Activated CD4-positive, alpha-beta T cell treated with anti-CD3 and anti-CD28 coated beads, Interleukin-2, amount 10 ng/mL, durations not matched to agents 24 days and 14 days (primary cell): ENCODE measurements around the gene PGR. TPM values are rescaled to one million over a fixed set of nuclear protein-coding genes. Genes with fewer than 3 reads are reported as not detected.
"Not testable (repeated sequence)": the region's sequence is repeated elsewhere in the genome, so short reads cannot be mapped to it uniquely, and the experiment has no call there.

Experiments used
- DNase-seq: peaks from one replicate; pipeline ENCODE4 v3.0.0; 2022
- H3K27ac Mint-ChIP-seq: one replicate; pipeline ENCODE4 v1.8.0; 2022; ENCODE audit warnings: mild to moderate bottlenecking, mixed read lengths
- H3K27me3 Mint-ChIP-seq: one replicate; pipeline ENCODE4 v1.8.0; 2022; ENCODE audit warnings: mixed read lengths
- H3K36me3 Mint-ChIP-seq: one replicate; pipeline ENCODE4 v1.8.0; 2022; ENCODE audit warnings: low read depth, mild to moderate bottlenecking, mixed read lengths
- H3K4me1 Mint-ChIP-seq: one replicate; pipeline ENCODE4 v1.8.0; 2021; ENCODE audit warnings: mixed read lengths
- H3K4me3 Mint-ChIP-seq: one replicate; pipeline ENCODE4 v1.8.0; 2022; ENCODE audit warnings: mild to moderate bottlenecking, moderate library complexity, mixed read lengths
- H3K9me3 Mint-ChIP-seq: one replicate; pipeline ENCODE4 v1.8.0; 2021; ENCODE audit warnings: mixed read lengths
- intact Hi-C: fragments of 100-400 bp; cut with micrococcal nuclease; formaldehyde crosslinking; loops from one replicate; pipeline ENCODE4 v1.15.1; 2023
- total RNA-seq: library from RNA; stranded (reverse); gene quantifications from 2 replicates; pipeline ENCODE4 v1.2.3, GENCODE V29; 2022

The PGR gene
- total RNA-seq, 1 donor from 2014 or later: not detected

- H3K36me3 Mint-ChIP-seq: no peaks in the 10 kb centered on the region
- H3K4me1 Mint-ChIP-seq: no peaks in the 10 kb centered on the region
- no peaks in the 10 kb centered on the region for H3K27me3 Mint-ChIP-seq
- intact Hi-C loops: no loop called here
- no peak for DNase-seq
- H3K9me3 Mint-ChIP-seq: peaks cover 5% of the 10 kb centered on the region
- no peak overlapping the region for H3K27ac Mint-ChIP-seq
- no peak overlapping the region for H3K4me3 Mint-ChIP-seq
Measured at GRCh38 chr11:101048479-101048878, 81.1 kb downstream of the PGR start.

- H3K36me3 Mint-ChIP-seq: no peaks in the 10 kb centered on the region
- H3K4me3 Mint-ChIP-seq: no peak overlapping the region
- DNase-seq: no peak
- no peak overlapping the region for H3K27ac Mint-ChIP-seq
- no peaks in the 10 kb centered on the region for H3K4me1 Mint-ChIP-seq
- H3K9me3 Mint-ChIP-seq: no peaks in the 10 kb centered on the region
- intact Hi-C loops: no loop called here
- no peaks in the 10 kb centered on the region for H3K27me3 Mint-ChIP-seq
Measured at GRCh38 chr11:101046947-101047346, 82.7 kb downstream of the PGR start.

- H3K27ac Mint-ChIP-seq: no peak overlapping the region
- H3K9me3 Mint-ChIP-seq: no peaks in the 10 kb centered on the region
- H3K27me3 Mint-ChIP-seq: no peaks in the 10 kb centered on the region
- no peaks in the 10 kb centered on the region for H3K4me1 Mint-ChIP-seq
- intact Hi-C loops: no loop called here
- DNase-seq: no peak
- H3K36me3 Mint-ChIP-seq: no peaks in the 10 kb centered on the region
- no peak overlapping the region for H3K4me3 Mint-ChIP-seq
Measured at GRCh38 chr11:101045415-101045814, 84.2 kb downstream of the PGR start.

DNA sequence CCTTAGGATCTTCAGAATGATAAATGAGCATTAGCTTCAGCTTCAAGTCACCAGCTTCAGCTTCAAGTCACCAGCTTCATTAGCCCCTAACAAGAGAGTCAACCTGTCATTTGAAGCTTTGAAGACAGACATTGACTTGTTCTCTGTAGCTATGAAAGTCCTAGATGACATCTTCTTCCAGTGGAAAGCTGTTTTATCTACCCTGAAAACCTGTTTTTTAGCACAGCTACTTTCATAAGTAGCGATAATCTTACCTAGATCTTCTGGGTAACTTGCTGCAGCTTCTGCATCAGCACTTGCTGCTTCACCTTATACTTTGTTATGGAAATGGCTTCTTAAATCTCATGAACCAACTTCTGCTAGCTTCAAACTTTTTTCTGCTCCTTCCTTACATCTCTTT is 85.7 kb downstream of the PGR start:
- no peaks in the 10 kb centered on the region for H3K36me3 Mint-ChIP-seq
- H3K4me1 Mint-ChIP-seq: no peaks in the 10 kb centered on the region
- no peaks in the 10 kb centered on the region for H3K9me3 Mint-ChIP-seq
- no peaks in the 10 kb centered on the region for H3K27me3 Mint-ChIP-seq
- H3K4me3 Mint-ChIP-seq: no peak overlapping the region
- intact Hi-C loops: no loop called here
- no peak overlapping the region for H3K27ac Mint-ChIP-seq
- DNase-seq: no peak

- Mint-ChIP-seq H3K27ac (no peak overlapping the region), H3K36me3 (no peaks in the 10 kb centered on the region), H3K27me3 (no peaks in the 10 kb centered on the region), H3K9me3 (no peaks in the 10 kb centered on the region), H3K4me3 (no peak overlapping the region), H3K4me1 (no peaks in the 10 kb centered on the region)
- intact Hi-C loops: no loop called here
- no peak for DNase-seq
Measured at GRCh38 chr11:101035872-101036271, 93.7 kb downstream of the PGR start.

GRCh38 chr11:101034076-101034475 is 95.5 kb downstream of the PGR start:
- no peak overlapping the region for H3K4me3 Mint-ChIP-seq
- H3K9me3 Mint-ChIP-seq: no peaks in the 10 kb centered on the region
- H3K27me3 Mint-ChIP-seq: no peaks in the 10 kb centered on the region
- DNase-seq: no peak
- no peaks in the 10 kb centered on the region for H3K4me1 Mint-ChIP-seq
- H3K36me3 Mint-ChIP-seq: no peaks in the 10 kb centered on the region
- H3K27ac Mint-ChIP-seq: no peak overlapping the region
- intact Hi-C loops: no loop called here

DNA sequence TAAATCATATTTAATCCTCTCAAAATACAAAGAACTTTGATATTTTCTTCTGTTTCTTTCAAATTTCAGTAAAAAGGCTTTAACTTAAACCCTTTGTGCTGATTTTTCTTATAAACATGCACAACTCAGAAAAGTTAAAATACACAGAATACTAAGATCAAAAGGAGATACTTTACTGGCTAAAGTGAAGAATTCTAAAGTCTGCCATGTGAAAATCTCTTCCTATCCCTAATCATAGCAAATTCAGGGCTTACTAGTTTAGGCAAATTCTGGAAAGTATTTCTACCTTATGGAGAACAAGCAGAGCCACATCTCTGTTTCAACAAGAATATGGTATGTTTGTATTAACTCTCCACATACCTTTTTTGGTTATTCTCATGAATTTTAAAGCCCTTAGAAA is 96.6 kb downstream of the PGR start:
- Mint-ChIP-seq H3K4me1 (no peaks in the 10 kb centered on the region), H3K27ac (no peak overlapping the region)
- intact Hi-C loops: no loop called here

DNA sequence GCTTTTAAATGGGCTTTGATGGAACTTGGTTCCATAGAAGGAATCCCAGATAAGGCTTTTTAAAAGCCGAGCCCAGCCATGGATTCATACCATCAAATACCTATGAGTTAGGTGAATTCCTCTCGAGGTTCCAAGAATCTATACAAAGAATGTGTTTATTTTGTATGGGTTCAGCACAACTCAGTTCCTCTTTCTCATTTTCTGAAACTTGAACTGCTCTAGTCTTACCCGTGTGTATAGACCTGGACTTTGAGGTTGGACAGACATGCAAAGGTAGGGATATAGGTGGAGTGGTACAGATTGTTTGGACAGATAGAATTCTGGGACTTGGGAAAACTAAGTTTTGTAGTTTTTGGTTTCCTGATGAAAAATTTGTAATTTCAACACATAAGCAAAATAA is 97.9 kb downstream of the PGR start:
- H3K4me3 Mint-ChIP-seq: no peak overlapping the region
- H3K4me1 Mint-ChIP-seq: no peaks in the 10 kb centered on the region
- no peak overlapping the region for H3K27ac Mint-ChIP-seq
- H3K9me3 Mint-ChIP-seq: no peaks in the 10 kb centered on the region
- intact Hi-C loops: no loop called here
- no peaks in the 10 kb centered on the region for H3K36me3 Mint-ChIP-seq
- no peak for DNase-seq
- H3K27me3 Mint-ChIP-seq: no peaks in the 10 kb centered on the region

More for the DNA sequence above, 96.6 kb downstream of the PGR start:
- Mint-ChIP-seq H3K9me3 (no peaks in the 10 kb centered on the region), H3K27me3 (no peaks in the 10 kb centered on the region), H3K4me3 (no peak overlapping the region), H3K36me3 (no peaks in the 10 kb centered on the region)
- DNase-seq: no peak

GRCh38 chr11:101030692-101031091 is 98.9 kb downstream of the PGR start:
- Mint-ChIP-seq H3K4me3 (no peak overlapping the region), H3K27me3 (no peaks in the 10 kb centered on the region), H3K36me3 (no peaks in the 10 kb centered on the region), H3K4me1 (no peaks in the 10 kb centered on the region), H3K9me3 (no peaks in the 10 kb centered on the region), H3K27ac (no peak overlapping the region)
- intact Hi-C loops: no loop called here
- no peak for DNase-seq

- Mint-ChIP-seq H3K4me3 (no peak overlapping the region), H3K36me3 (no peaks in the 10 kb centered on the region), H3K4me1 (no peaks in the 10 kb centered on the region), H3K27me3 (no peaks in the 10 kb centered on the region), H3K9me3 (no peaks in the 10 kb centered on the region), H3K27ac (no peak overlapping the region)
- no peak for DNase-seq
- intact Hi-C loops: no loop called here
Measured at GRCh38 chr11:101030015-101030414, 99.6 kb downstream of the PGR start.

DNA sequence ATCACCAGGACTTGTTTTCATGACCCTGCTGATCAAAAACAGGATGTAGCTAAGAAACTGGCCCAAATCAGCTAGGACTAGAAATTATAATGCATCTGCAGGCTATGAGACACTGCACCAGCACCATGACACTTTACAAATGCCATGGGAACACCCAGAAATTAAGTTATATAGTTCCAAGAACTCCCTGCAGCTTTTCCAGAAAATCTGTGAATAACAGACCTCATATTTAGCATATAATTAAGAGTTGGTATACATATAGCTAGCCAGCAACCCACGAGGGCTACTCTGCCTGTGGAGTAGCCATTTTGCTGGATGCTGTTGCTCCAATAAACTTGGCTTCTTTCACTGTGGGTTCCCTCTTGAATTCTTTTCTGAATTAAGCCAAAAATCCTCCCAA is 101.0 kb downstream of the PGR start:
- DNase-seq: no peak
- no peak overlapping the region for H3K27ac Mint-ChIP-seq
- intact Hi-C loops: no loop called here
- H3K36me3 Mint-ChIP-seq: no peaks in the 10 kb centered on the region
- no peak overlapping the region for H3K4me3 Mint-ChIP-seq
- H3K4me1 Mint-ChIP-seq: no peaks in the 10 kb centered on the region
- no peaks in the 10 kb centered on the region for H3K27me3 Mint-ChIP-seq
- H3K9me3 Mint-ChIP-seq: no peaks in the 10 kb centered on the region

DNA sequence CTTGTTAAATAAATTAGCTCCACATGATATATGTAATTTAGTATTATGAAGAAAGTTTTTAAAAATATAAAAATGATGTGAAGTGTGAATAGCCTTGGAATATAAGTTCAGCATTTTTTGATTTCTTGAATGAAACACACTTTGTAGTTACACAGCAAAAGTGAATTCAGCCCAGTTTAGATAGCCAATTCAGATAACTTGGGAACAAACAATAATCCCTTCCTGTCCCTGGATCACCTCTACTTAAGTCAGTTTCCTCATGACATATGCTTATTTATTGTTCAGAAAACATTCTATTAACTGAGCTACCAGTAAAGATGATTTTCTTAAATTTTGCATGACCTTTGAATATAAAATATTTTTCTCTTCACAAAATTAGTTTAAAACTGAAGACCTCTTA is 107.4 kb downstream of the PGR start:
- Mint-ChIP-seq H3K9me3 (no peaks in the 10 kb centered on the region), H3K4me1 (no peaks in the 10 kb centered on the region), H3K27ac (no peak overlapping the region), H3K27me3 (no peaks in the 10 kb centered on the region), H3K36me3 (no peaks in the 10 kb centered on the region), H3K4me3 (no peak overlapping the region)
- DNase-seq: no peak
- intact Hi-C loops: no loop called here

DNA sequence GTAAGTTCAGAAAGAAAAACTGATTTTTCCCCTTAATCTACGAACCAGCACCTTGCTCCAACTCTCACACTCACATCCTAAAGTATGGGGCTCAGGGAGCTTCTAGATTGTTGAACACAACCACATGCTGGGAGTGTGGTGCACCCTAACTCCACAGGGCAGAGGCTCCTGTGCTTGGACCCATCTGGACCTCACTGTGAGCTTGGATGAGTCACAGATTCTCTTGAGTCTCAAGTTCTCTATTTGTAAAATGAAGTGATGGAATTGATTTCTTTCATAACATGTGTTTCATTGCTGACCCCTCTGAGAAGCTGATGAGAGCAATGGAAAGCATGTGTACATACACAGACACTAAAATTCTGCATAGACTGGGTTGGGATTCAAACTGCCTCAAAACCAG is 109.7 kb downstream of the PGR start:
- DNase-seq: no peak

DNA sequence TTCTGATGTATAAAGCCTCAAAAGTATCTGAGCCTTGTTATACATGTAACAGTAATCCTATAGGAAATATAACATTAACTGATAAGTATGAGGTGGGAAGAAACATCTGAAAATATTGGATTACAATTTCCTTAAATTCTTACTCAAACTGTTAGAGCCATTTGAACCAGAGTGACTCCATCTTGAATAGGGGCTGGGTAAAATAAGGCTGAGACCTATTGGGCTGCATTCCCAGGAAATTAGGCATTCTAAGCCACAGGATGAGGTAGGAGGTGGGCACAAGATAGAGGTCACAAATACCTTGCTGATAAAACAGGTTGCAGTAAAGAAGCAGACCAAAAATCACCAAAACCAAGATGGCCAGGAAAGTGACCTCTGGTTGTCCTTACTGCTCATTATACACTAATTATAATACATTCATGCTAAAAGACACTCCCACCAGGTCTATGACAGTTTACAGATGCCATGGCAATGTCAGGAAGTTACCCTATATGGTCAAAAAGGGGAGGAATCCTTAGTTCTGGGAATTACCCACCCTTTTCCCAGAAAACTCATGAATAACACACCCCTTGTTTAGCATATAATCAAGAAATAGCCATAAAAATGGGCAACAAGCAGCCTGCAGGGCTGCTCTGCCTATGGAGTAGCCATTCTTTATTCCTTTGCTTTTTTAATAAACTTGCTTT is 114.9 kb downstream of the PGR start:
- no peaks in the 10 kb centered on the region for H3K4me1 Mint-ChIP-seq
- no peaks in the 10 kb centered on the region for H3K36me3 Mint-ChIP-seq
- no peaks in the 10 kb centered on the region for H3K9me3 Mint-ChIP-seq
- H3K27ac Mint-ChIP-seq: no peak overlapping the region
- no peak for DNase-seq
- H3K4me3 Mint-ChIP-seq: no peak overlapping the region
- intact Hi-C loops: no loop called here
- no peaks in the 10 kb centered on the region for H3K27me3 Mint-ChIP-seq

More for the DNA sequence above, 109.7 kb downstream of the PGR start:
- no peak overlapping the region for H3K27ac Mint-ChIP-seq
- H3K4me1 Mint-ChIP-seq: no peaks in the 10 kb centered on the region
- H3K9me3 Mint-ChIP-seq: no peaks in the 10 kb centered on the region
- H3K36me3 Mint-ChIP-seq: no peaks in the 10 kb centered on the region
- intact Hi-C loops: no loop called here
- no peak overlapping the region for H3K4me3 Mint-ChIP-seq
- H3K27me3 Mint-ChIP-seq: no peaks in the 10 kb centered on the region

DNA sequence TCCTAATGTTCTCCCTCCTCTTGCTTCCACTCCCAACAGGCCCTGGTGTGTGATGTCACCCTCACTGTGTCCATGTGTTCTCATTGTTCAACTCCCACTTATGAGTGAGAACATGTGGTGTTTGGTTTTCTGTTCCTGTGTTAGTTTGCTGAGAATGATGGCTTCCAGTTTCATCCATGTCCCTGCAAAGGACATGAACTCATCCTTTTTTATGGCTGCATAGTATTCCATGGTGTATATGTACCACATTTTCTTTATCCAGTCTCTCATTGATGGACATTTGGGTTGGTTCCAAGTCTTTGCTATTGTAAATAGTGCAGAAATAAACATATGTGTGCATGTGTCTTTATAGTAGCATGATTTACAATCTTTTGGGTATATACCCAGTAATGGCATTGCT is 115.9 kb downstream of the PGR start:
- H3K4me3 Mint-ChIP-seq, DNase-seq, H3K9me3 Mint-ChIP-seq, H3K4me1 Mint-ChIP-seq, H3K27me3 Mint-ChIP-seq, H3K36me3 Mint-ChIP-seq, H3K27ac Mint-ChIP-seq, intact Hi-C loops: not testable (repeated sequence)
